Upper lobe of right lung (tissue), 1 donor: Measurements from ENCODE around the gene CDK18. TPM values are rescaled to one million over a fixed set of nuclear protein-coding genes. Genes with fewer than 3 reads are reported as not detected.
A peak's percentile ranks its signal among the peaks of the same experiment; 100 is the strongest.
"Not testable (repeated sequence)": the region's sequence is repeated elsewhere in the genome, so short reads cannot be mapped to it uniquely, and the experiment has no call there.

ENCODE experiments used
- ATAC-seq: fragments of 200-7000 bp; cut with Tn5 transposase; one replicate; pipeline ENCODE4 v1.9.1; 2020; ENCODE audit warnings: mild to moderate bottlenecking, moderate library complexity
- DNase-seq: peaks from one replicate; pipeline ENCODE4 v3.0.0-alpha.2; 2020
- H3K27ac ChIP-seq: fragments of 200-600 bp; one replicate; pipeline ENCODE4 v1.8.0; 2022
- H3K27me3 ChIP-seq: fragments of 200-600 bp; one replicate; pipeline ENCODE4 v1.8.0; 2022; ENCODE audit warnings: mild to moderate bottlenecking
- H3K36me3 ChIP-seq: fragments of 200-600 bp; one replicate; pipeline ENCODE4 v1.8.0; 2022
- H3K4me1 ChIP-seq: fragments of 200-600 bp; one replicate; pipeline ENCODE4 v1.8.0; 2022
- H3K4me3 ChIP-seq: fragments of 200-600 bp; one replicate; pipeline ENCODE4 v1.8.0; 2022; ENCODE audit warnings: mild to moderate bottlenecking
- H3K9me3 ChIP-seq: fragments of 200-600 bp; one replicate; pipeline ENCODE4 v1.8.0; 2022
- intact Hi-C: fragments of 100-400 bp; cut with DNase I; formaldehyde crosslinking; loops from one replicate; pipeline ENCODE4 v1.11.0; 2022
- total RNA-seq: library from RNA; stranded (reverse); fragmentation: NEBNext Ultra II Directional; extraction: Animal tissue kit (Norgen Biotek cat#: 25700); gene quantifications from one replicate; pipeline ENCODE4 v1.2.1, GENCODE V29; 2021
- TF ChIP-seq, protein P1 (sequence below): fragments of 200-600 bp; IDR thresholded peaks from one replicate; pipeline ENCODE4 v1.8.0; 2022; ENCODE audit warnings: antibody characterized with exemption
- donor health status: DM: no; HTN: yes; CAD: no; lungs with severe emphysema.

CDK18 gene
- total RNA-seq, 1 donor from 2014 or later, result 31.6 TPM

DNA sequence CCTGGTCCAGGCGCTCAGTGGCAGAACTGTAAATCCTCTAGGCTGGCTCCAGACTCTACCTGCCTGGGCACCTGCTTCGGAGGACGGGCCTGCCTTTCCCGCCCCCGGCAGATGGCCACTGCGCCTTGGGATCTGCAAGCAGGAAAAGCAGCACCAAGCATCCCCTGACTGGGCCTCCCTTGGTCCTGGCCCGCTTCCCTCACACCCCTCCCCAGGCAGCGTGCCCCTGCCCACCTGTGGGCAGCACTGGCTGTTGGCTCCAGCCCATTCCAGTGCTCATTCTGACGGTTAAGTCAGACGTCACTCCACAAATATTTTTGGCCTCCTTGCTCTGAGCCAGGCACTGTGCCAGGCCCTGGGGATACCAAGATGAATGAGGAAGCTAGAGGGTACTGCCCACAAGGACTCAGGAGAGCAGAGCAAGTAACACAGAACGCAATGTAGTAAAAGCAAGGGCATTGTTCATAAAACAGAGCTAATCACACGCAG lies 26.7 kb upstream of the CDK18 start:
- Histone ChIP-seq H3K4me3 (no peak overlapping the region), H3K27me3 (peaks cover 41% of the 10 kb centered on the region)
- ATAC-seq, result peak; percentile 81

DNA sequence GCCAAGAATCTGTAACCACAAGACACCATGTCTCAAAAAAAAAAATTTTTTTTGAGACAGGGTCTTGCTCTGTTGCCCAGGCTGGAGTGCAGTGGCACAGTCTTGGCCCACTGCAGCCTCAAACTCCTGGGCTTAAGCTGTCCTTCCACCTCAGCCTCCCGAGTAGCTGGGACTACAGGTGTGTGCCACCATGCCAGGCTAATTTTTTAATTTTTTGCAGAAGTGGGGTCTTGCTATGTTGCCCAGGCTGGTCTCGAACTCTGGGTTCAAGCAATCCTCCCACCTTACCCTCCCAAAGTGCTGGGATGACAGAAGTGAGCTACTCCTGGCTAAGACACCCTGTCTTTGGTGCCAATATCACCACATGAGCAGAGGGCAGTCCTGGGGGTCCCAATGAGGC lies 25.5 kb upstream of the CDK18 start:
- H3K27ac ChIP-seq, ATAC-seq, H3K9me3 ChIP-seq, H3K4me1 ChIP-seq, H3K4me3 ChIP-seq, intact Hi-C loops, DNase-seq, H3K36me3 ChIP-seq: not testable (repeated sequence)
- H3K27me3 ChIP-seq, result peaks cover 41% of the 10 kb centered on the region

More for the DNA sequence above, 26.7 kb upstream of the CDK18 start:
- H3K4me1 ChIP-seq, result no peaks in the 10 kb centered on the region
- no peaks in the 10 kb centered on the region for H3K9me3 ChIP-seq
- intact Hi-C loops, result no loop called here
- no peaks in the 10 kb centered on the region for H3K36me3 ChIP-seq
- H3K27ac ChIP-seq, result no peak overlapping the region
- TF ChIP-seq, protein P1, sequence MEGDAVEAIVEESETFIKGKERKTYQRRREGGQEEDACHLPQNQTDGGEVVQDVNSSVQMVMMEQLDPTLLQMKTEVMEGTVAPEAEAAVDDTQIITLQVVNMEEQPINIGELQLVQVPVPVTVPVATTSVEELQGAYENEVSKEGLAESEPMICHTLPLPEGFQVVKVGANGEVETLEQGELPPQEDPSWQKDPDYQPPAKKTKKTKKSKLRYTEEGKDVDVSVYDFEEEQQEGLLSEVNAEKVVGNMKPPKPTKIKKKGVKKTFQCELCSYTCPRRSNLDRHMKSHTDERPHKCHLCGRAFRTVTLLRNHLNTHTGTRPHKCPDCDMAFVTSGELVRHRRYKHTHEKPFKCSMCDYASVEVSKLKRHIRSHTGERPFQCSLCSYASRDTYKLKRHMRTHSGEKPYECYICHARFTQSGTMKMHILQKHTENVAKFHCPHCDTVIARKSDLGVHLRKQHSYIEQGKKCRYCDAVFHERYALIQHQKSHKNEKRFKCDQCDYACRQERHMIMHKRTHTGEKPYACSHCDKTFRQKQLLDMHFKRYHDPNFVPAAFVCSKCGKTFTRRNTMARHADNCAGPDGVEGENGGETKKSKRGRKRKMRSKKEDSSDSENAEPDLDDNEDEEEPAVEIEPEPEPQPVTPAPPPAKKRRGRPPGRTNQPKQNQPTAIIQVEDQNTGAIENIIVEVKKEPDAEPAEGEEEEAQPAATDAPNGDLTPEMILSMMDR, result no peak
- peak; percentile 88 for DNase-seq

DNA sequence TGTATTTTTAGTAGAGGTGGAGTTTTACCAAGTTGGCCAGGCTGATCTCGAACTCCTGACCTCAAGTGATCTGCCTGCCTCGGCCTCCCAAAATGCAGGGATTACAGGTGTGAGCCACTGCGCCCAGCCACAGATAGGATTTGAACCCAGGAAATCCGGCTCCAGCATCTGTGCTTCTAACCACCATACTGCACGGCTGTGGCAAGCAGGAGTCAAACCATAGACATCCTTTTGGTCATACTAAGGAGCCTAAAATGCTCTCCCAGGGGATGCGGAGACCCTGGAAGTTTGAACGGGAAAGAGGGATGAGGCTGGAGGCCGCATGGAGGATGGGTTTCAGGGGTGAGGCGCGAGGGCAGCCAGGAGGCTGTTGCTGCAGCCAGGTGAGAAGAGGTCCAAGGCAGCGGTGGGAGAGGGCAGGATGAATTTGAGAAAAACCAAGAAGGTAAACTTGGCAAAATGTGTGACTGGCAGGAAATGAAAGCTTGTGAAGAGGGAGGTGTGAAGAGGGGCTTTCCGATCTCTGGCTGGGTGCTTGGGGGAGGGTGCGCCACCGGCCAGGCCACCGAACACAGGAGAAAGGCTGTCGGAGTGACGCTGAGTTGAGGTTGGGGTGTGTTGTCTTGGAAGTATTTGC lies 24.0 kb upstream of the CDK18 start:
- peaks cover 39% of the 10 kb centered on the region for H3K27me3 ChIP-seq
- ATAC-seq (no peak), DNase-seq (no peak)
- no peaks in the 10 kb centered on the region for H3K36me3 ChIP-seq
- TF ChIP-seq, protein P1, result no peak
- H3K4me3 ChIP-seq, result no peak overlapping the region
- H3K27ac ChIP-seq, result no peak overlapping the region
- no peaks in the 10 kb centered on the region for H3K9me3 ChIP-seq
- intact Hi-C loops, result loop anchor here (10.0 kb wide), 3 partner anchors 86 to 206 kb away; partner anchors contain the start of gene KLHDC8A
- peaks cover 2% of the 10 kb centered on the region for H3K4me1 ChIP-seq

DNA sequence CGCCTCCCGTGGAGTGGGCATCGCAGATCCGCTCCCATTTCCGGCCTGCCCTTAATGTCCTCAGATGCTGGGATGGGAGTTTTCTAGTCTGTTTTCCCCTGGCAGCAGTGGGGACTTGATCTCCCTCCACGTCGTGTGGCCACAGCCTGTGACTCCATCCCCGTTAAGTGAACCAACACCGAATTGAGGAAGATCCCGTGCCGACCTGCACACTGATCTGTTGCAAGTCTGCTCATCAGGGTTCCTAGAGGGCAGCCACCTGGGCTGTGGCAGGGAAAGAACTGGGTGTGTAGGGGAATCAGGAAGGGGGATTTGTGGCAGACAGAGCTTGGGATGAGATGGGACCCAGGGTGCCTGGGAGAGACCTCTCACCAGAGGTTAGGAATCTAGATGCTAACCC lies 23.3 kb upstream of the CDK18 start:
- Histone ChIP-seq H3K9me3 (no peaks in the 10 kb centered on the region), H3K4me1 (peaks cover 2% of the 10 kb centered on the region), H3K27ac (no peak overlapping the region), H3K36me3 (no peaks in the 10 kb centered on the region), H3K27me3 (peaks cover 36% of the 10 kb centered on the region), H3K4me3 (no peak overlapping the region)
- TF ChIP-seq, protein P1, result no peak
- DNase-seq, result no peak
- intact Hi-C loops, result loop anchor here (10.0 kb wide), 3 partner anchors 86 to 206 kb away; partner anchors contain the start of gene KLHDC8A
- ATAC-seq, result no peak

DNA sequence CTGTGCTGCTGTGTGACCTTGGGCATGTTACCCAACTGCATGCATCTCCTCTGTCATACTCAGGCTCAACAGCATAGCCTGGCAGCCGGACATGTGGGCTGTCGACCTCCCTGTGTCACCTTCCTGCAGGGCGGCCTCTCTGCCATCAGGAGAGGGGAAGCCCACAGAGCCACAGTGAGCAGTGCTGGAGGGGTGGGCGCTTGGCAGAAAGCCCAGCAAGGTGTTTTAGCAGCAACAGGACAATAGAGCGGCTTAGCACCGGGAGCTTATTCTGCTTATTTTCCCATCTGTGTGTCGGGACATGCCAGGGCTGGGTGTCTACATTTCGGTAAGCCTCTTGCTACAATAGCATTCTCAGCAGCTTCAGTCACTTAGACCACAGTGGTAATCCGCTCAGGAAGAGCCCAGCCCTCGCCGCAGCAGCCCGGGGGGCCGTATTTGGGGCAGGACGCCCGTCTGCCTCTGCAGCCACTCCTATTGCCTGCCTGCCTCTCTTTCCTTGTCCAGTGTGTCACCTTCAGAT lies 22.8 kb upstream of the CDK18 start:
- ATAC-seq (no peak), DNase-seq (no peak)
- intact Hi-C loops, result loop anchor here (10.0 kb wide), 3 partner anchors 87 to 207 kb away; partner anchors contain the start of gene KLHDC8A
- Histone ChIP-seq H3K36me3 (no peaks in the 10 kb centered on the region), H3K4me3 (no peak overlapping the region), H3K4me1 (peaks cover 2% of the 10 kb centered on the region), H3K27ac (no peak overlapping the region), H3K9me3 (no peaks in the 10 kb centered on the region), H3K27me3 (peaks cover 36% of the 10 kb centered on the region)
- TF ChIP-seq, protein P1, result no peak

DNA sequence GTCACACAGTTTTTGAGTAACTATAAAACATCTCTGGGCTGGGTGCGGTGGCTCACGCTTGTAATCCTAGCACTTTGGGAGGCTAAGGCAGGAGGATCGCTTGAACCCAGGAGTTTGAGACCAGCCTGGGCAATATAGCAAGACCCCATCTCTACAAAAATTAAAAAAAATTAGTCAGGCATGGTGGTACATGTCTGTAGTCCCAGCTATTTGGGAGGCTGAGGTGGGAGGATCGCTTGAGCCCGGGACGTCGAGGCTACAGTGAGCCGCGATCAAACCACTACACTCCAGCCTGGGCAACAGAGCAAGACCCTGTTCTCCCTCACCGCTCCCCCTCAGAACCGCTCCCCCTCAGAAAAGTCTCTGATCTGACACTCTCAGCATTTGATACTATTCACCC lies 21.9 kb upstream of the CDK18 start:
- not testable (repeated sequence) for ATAC-seq, H3K4me1 ChIP-seq, H3K27ac ChIP-seq, H3K4me3 ChIP-seq, H3K36me3 ChIP-seq, DNase-seq, H3K9me3 ChIP-seq
- intact Hi-C loops, result loop anchor here (10.0 kb wide), 3 partner anchors 88 to 208 kb away; partner anchors contain the start of gene KLHDC8A
- H3K27me3 ChIP-seq, result peaks cover 36% of the 10 kb centered on the region
